Stimulated activated CD8-positive, alpha-beta memory T cell treated with anti-CD3 and anti-CD28 coated beads, Interleukin-15, amount 100 ng/mL, for 4 hours (primary cell): Measurements from ENCODE around the gene SP5.
"Not testable (repeated sequence)": the region's sequence is repeated elsewhere in the genome, so short reads cannot be mapped to it uniquely, and the experiment has no call there.

Experiments used
- DNase-seq, 2 donors: peaks; one replicate each; pipeline ENCODE4 v3.0.0-alpha.2; 2020; ENCODE audit warnings: low read depth in 2 of 2

SP5 gene

DNA sequence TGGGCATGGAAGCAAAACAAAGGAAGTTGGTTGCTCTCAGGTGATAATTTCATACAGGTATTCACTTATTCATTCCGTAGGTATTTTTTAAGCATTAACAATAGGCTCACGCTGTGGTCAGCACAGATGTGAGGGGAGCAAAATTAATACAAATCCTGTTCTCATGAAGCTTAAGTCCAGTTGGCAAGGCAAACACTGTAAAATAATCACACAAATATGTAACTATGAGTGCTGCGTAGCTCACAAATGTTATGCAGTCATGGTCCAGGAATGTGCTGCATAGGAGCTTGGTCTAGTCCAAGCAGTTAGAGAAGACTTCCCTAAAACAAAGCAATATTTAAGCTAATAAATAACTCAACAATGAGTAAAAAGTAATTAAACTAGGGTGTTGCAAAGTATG lies 23.9 kb downstream of the SP5 start:
- DNase-seq: no peak

DNA sequence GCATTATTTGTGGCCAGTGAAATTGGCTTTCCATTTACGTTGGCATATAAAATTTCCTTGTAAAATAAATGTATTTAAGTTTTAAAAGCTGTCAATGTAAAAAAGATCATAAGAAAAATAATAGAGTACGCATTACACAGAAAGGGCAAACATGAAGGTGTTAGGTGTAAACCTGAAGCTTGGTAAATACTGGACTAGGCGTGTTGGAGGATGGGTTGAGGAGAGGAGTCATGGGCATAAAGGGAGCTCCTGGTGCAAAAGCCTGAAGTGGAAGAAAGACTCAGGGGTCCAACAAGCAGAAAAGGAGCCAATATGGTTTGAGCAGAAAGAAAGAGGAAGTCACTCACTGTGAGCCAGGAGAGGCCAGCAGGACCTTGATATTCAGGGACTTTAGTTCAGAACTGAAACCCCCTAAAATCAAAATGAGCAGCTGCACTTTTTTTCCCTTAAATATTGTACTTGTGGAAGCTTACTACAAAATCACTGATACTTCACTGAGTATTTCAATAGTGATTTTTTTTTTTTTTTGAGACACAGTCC lies 24.4 kb downstream of the SP5 start:
- no peak for DNase-seq

DNA sequence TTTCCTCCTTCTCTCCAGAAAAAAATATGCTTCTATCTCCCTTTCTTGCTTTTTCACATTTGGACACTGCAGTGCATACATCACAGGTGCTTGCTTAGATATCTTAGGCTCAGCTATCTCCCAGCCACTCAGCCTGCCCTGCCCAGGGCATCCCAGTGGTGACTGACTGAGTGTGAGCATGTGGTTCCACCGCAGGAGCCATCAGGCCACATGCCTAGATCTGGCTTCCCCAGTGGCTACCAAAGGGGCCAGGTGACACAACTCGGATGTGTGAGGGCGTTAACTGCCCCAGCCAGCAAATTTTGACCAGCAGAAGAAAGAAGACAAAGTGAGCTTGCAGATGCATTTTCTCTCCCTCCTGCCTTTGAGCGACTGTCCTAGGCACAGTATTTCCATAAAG lies 25.5 kb downstream of the SP5 start:
- DNase-seq: no peak

DNA sequence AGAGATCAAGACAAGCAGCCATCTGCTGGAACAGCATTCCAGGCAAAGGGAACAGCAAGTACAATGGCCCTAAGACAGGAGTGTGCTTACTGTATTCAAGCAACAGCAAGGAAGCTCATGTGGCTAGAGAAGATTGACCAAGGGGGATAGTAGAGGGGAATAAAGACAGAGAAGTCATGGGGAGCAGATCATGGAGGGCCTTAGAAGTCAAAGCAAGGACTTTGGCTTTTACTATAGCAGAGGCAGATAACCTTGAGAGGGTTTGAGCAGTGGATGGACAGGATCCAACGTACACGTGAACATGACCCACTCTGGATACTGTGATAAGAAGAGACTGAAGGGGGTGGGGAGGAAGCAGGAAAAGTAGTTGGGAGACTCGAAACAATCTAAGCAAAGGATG lies 26.9 kb downstream of the SP5 start:
- DNase-seq: no peak

DNA sequence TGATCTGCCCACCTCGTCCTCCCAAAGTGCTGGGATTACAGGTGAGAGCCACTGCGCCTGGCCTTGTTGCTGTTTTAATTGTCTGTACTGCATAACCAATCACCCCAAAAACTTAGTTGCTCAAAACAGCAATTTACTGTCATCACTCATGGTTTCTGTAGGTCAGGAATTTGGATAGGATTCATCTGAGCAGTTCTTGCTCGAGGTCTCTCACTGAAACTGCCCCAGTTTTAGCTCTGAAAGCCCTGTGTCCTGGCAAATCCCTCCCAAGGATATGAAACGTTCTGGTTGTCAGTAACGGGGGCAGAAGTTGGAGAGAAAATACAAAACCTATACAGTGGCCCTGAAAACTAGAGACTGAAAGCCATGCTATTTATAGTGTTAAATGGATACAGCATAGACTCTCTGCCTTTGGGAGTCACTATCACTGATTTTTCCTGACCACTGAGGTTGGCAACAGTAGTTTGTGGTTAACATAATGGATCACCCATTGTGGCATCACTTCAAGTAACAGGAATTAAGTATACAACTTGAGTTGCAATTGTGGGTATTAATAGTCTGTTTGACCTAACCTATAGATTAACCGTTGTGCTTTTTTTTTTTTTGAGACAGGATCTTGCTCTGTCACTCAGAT lies 27.9 kb downstream of the SP5 start:
- no peak for DNase-seq

DNA sequence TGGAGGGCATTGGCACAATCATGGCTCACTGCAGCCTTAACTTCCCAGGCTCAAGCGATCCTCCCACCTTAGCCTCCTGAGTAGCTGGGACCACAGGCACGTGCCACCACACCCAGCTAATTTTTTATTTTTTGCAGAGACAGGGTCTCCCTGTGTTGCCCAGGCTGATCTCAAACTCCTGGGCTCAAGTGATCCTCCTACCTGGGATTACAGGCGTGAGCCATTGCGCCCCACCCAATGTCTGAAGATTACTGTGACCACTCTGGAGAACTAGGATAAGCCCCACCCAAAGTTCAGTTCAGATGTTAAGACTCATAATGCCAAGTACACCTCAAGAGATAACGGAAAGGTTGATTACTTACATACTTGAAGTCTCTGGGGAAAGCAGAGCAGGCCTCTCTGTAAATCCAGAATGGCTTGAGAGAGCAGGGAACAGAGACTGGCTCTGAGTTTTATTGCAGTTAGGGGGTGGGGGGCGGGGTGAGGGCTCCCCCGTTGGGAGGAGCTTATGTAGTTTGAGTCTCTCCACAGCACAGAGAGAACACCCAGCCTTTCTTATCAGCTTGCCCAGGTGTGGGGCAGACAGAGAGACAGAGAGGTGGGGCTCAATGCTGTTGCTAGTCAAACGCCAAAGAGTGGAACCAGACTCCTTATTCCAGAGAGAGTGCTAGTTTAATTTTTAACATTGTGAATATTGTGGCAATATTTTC lies 28.5 kb downstream of the SP5 start:
- DNase-seq: no peak

DNA sequence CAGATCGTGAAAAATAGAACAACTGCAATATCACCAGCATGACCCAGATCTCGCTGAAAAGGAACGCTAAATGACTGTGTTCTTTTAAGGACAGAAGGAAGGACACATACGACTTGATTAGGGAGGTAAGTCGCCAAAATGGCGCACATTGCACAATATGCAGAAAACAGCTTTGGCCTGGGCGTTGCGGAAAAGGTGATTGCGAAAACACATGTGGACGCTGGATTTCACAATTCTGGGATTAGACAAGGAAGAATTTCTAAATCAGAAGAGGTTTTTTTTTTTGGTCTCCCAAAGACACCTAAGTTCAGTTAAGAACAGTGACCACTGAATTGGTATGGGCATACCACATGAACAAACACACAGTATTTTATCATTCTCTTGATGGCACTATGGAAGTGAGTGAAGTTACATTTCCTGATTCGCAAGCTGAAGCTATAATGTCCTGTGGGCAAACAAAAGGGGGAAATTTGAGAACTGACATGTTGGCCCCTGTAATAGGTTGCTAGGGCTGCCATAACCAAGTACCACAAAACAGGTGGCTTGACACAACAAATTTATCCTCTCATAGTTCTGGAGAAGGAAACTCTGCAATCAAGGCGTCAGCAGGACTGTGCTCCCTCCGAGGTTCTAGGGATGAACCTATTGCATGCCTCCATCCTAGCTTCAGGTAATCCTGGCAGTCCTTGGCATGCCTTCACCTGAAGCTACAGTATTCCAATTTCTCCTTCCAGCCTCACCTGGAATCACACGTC lies 29.3 kb downstream of the SP5 start:
- no peak for DNase-seq

DNA sequence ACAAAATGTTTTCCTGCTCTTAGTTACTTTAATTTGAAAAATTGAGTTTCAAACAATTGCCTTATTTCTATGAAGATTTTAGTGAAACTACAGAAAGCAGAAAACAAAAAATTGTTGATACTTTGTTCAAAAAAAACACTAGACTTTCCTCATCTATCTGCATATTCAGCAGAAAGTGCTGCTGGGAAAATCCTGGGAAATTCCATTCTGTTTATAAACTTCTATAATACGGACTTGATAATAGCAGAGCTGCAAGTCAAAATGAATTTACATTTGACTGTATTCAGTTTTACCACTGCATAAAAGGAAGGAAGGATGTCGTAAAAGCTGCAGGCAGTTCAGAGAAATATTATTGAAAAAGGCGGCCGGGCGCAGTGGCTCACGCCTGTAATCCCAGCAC lies 30.2 kb downstream of the SP5 start:
- DNase-seq: no peak

DNA sequence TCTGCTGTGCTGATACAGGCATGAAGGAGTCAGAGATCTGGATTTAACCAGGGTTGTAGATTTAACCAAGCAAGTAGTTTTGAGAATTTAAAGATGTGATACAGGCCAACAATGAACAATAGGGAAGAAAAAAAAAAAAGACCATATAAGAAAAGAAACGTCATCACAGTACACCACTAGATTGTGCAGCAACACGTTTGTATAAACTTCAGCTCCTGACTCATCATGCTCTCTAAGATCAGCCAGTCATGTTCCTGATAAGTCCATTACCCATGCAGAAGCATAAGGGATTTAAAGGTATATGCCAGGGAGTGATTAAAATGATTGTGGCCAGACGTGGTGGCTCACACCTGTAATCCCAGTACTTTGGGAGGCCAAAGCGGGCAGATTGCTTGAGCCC lies 32.8 kb downstream of the SP5 start:
- no peak for DNase-seq

DNA sequence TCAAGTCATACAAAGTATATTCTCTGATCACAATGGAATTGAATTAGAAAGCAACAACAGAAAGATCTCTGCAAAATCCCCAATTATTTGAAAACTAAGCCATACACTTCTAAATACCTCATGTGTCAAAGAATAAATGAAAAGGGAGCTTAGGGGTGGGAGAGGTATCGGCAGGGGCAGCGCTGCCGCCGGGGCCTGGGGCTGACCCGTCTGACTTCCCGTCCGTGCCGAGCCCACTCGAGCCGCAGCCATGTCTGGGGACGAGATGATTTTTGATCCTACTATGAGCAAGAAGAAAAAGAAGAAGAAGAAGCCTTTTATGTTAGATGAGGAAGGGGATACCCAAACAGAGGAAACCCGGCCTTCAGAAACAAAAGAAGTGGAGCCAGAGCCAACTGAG lies 36.4 kb downstream of the SP5 start:
- DNase-seq: not testable (repeated sequence)

DNA sequence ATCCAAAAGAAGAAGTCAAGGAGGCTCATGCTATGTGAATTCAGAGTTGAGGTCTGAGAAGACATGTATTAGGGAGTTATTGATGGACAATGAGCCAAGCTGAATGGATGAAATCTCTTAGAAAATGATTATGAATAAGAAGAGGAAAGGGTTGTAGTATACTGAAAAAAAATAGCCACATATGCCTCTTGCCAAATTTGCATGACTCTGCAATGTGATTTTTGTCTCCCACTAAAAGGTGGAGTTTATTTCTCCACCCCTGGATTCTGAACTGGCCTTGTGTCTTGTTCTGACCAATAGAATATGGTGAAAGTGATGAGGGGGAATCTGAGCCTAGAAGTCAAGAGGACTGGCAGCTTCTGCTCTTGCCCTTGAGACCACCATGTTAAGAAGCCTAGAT lies 46.4 kb downstream of the SP5 start:
- DNase-seq: no peak

DNA sequence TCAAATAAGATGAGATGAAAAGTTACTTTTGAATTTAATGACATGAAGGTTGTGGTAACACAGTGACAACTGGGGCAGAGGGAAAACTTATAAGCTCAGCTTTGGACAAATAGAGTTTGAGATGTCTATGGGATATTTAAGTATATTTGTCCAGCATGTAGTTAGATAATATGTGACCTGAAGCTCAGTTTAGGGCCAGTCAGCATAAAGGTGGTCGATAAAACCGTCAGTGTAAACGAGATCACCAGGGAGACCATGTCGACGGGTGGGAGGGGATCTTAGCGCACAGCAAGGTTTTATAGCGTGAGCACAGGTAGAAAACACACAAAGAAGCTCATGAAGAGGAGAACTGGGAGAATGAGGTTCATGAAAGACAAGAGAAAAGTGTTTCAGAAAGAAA lies 47.6 kb downstream of the SP5 start:
- DNase-seq: no peak

DNA sequence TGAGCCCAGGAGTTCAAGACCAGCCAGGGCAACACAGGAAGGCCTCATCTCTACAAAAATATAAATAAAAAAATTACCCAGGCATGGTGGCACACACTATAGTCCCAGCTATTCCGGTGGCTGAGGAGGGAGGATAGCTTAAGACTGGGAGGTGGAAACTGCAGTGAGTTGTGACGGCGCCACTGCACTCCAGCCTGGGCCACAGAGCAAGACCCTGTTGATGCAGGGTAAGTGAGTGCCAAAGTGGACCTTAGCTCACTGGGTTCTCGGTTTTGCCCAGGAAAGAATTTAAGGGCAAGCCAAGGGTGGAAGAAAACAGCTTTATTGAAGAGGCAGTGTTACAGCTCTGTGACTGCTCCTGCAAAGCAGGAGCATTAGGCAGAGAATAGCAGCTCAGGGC lies 48.1 kb downstream of the SP5 start:
- no peak for DNase-seq

DNA sequence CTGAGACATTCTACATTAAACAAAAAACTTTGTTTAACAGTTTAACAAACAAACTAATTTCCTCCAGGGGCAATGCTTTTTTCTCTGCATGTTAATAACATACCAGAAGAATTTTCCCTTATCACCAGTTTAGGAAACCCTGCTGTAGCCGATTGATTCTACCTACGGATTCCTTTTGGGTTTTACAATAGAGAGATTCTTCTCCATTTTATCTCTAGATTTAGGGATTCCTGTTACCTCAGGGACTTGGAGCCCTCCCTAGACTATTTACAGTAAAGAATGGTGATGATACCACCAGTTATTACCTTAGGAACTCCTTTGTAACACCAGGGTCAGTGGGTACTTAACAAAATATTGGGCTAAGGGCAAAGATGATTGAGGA lies 49.7 kb downstream of the SP5 start:
- no peak for DNase-seq

DNA sequence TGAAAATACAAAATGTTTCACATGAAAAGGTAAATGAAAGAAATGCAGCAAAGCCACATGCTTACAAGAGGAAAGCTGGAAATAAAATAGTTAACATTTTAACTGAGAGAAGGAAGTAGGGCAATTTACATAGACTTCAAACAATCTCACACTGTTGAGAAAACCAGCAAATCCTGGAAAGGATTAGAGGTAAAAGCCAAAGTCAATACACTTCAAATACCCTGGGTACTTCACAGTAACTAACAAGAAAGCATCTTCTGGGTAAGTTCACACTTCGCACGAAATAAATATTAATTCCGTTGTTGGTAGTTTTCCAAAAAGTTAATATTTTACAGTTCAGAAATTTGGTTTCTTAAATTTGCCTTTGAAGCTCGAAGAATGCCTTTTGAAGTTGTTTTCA lies 51.6 kb downstream of the SP5 start:
- DNase-seq: no peak
